ENCODE measurements around the gene SMARCAL1.

GRCh38 chr2:216424274-216424673, 12.0 kb downstream of the SMARCAL1 start:
- TF ChIP-seq EZH2 (IDR thresholded peaks at IDR 0.05; ENCODE audit: borderline replicate concordance): no peak
- no peak for TF ChIP-seq CTCF (IDR thresholded peaks at IDR 0.05; ENCODE audit: poor library complexity)
- TF ChIP-seq EZH2phosphoT487 (IDR thresholded peaks at IDR 0.05; ENCODE audit: low read depth, severe bottlenecking, unreplicated experiment): no peak

Measured in hepatocyte (in vitro differentiated cells).